Measurements from ENCODE around the gene NUDT5.

NUDT5 gene

DNA sequence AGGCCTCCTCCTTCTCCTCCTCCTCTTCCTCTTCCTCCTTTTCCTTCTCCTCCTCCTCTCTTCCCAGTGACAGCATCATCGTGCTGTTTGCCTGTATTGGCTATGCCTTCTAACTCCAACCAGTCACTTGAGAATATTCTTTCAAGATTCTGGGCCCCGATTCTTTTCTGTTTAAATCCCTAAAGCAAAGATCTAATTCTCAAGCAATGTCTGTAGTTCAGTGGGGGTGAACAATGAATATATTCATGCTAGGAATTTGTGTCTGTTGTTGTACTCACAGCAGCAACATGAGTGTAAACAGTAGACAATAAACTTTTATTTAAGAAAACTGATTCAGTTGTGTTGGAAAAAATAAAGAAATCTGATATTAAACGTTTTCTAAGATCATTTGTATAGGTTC is 30.7 kb downstream of the NUDT5 start:
- DNase-seq (ENCODE audit: low read depth in 1 of 2, low spot score in 1 of 2), result no peak

DNA sequence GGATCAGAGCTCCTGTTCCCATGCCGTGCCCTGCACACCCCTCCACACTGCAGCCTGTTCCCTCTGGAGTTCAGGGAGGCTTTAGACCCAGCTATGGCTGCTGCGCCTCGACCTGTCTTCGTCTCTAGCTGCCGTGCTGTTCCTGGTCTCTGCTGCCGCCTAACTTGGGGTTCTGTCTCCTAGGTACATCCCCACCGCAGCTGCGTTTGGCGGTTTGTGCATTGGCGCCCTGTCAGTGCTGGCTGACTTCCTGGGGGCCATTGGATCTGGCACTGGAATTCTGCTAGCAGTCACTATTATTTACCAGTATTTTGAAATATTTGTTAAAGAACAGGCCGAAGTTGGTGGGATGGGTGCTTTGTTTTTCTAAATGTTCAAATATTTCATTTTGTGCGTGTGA is 31.6 kb downstream of the NUDT5 start:
- DNase-seq (ENCODE audit: low read depth in 1 of 2, low spot score in 1 of 2), result no peak

DNA sequence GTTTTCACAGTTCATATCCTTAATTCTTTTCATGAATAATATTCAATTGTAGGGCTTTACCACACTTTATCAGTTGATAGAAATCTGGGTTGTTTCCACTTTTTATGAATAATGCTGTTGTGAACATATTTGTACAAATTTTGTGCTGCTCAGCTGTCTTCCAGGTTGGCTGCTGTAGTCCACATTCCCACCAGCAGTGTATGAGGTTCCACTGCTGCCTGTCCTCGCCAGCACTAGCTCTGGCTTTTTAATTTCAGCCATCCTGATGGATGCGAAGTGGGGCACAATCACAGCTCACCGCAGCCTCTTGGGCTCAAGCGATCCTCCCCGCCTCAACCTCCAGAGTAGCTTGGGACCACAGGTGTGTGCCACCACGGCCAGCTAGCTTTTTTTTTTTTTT is 32.8 kb downstream of the NUDT5 start:
- no peak for DNase-seq (ENCODE audit: low read depth in 1 of 2, low spot score in 1 of 2)

GRCh38 chr10:12160664-12161063 is 35.0 kb downstream of the NUDT5 start:
- no peak for DNase-seq (ENCODE audit: low read depth in 1 of 2, low spot score in 1 of 2)

- no peak for DNase-seq (ENCODE audit: low read depth in 1 of 2, low spot score in 1 of 2)
These were observed 37.6 kb downstream of the NUDT5 start for GRCh38 chr10:12158111-12158510.

GRCh38 chr10:12156367-12157123 is 39.1 kb downstream of the NUDT5 start:
- no peak for DNase-seq (ENCODE audit: low read depth in 1 of 2, low spot score in 1 of 2)

GRCh38 chr10:12154516-12154915 is 41.2 kb downstream of the NUDT5 start:
- DNase-seq (ENCODE audit: low read depth in 1 of 2, low spot score in 1 of 2), result no peak

GRCh38 chr10:12150163-12150562 is 45.5 kb downstream of the NUDT5 start:
- DNase-seq (ENCODE audit: low read depth in 1 of 2, low spot score in 1 of 2), result no peak

- DNase-seq (ENCODE audit: low read depth in 1 of 2, low spot score in 1 of 2), result no peak
These were observed 51.2 kb downstream of the NUDT5 start for GRCh38 chr10:12144538-12144937.

DNA sequence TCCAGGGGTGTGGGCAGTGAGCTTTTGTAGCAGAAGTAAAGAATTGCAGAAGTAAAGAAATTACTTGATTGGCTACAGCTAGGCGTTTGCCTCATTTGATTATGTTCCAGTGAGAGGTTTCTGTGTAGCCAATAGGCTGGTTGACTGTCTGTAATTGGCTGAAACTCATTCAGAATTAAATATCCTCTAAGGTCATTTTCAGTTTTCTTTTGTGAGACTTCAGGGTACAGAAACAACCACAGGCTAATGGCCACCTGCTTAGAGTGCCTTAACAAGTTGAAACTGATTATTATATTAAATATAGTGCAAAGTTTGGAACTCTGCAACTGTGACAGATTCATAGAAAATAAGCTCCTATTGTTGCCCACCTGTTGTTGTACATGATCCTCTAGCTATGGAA is 55.7 kb downstream of the NUDT5 start:
- DNase-seq (ENCODE audit: low read depth in 1 of 2, low spot score in 1 of 2), result no peak

GRCh38 chr10:12135631-12136030 is 60.1 kb downstream of the NUDT5 start:
- DNase-seq (ENCODE audit: low read depth in 1 of 2, low spot score in 1 of 2), result no peak

DNA sequence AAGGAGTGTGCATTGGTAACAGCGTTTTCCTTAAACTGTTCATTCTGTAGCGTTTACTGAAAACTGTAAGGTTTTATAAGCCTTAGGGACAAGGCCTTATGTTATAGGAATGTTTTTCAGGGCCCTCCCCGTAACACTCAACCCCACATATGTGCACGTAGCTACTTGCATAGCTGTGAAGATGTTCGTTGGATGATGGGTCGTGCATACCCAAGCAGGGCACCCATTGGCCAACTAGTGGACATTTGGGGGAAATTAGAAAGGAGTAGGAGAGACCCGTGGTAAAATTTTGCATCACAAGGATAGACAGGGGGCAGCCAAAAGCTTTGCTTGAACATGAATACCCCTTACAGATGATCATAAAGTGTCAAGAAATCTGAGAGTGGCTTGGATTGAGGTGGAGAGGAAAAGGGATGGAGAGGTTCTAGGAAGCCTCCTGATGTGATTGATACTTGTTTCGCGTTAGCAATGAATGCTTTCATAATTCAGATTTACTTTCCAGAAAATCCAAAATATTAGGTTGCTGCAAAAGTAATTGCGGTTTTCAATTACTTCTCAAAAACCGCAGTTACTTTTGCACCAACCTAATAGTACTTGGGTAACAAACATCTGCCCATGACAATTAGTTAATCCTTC is 65.3 kb downstream of the NUDT5 start:
- no peak for DNase-seq (ENCODE audit: low read depth in 1 of 2, low spot score in 1 of 2)

GRCh38 chr10:12129222-12130111 is 66.2 kb downstream of the NUDT5 start, which contains the start of gene SEC61A2:
TSS of gene SEC61A2 (plus strand) at chr10:12129677. CDS start at chr10:12129788, 111 bp downstream.
- DNase-seq (ENCODE audit: low read depth in 1 of 2, low spot score in 1 of 2), result peak; percentile 98

DNA sequence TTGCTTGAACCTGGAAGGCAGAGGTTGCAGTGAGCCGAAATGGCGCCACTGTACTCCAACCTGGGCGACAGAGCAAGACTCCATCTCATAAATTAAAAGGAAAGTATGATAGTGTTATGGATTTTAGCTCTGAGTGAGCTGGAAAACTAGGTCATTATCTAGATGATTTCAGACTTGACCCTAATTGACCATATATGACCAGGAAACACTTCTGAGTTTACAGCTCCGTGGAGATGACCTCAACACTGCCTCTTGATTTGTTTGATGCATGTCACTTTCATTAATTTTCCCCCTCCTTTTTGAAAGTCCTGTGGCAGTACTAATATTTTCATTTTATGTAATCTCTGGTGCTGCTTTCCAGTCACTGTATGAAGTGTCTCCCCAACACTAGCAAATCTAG is 74.0 kb downstream of the NUDT5 start:
- no peak for DNase-seq (ENCODE audit: low read depth in 1 of 2, low spot score in 1 of 2)

Data from activated T-helper 1 cell treated with anti-CD3 and anti-CD28 coated beads, Interleukin-2, amount 50 U/mL, for 16 hours (primary cell).